PC-9 (cell line): ENCODE data around the gene KIF5C. TPM values are rescaled to one million over a fixed set of nuclear protein-coding genes. Genes with fewer than 3 reads are reported as not detected.
A peak's percentile ranks its signal among the peaks of the same experiment; 100 is the strongest.

Experiments
- BruUV-seq: library from RNA; stranded (reverse); fragments of 400-500 nt; replicated peaks from 2 replicates; lab custom pipeline; 2021; lab: Mats Ljungman, UMichigan
- CTCF ChIA-PET: fragments of 300-600 bp; sonication (Branson Sonifier 250); formaldehyde crosslinking; loops from one replicate; lab custom pipeline; 2022; ENCODE audit warnings: antibody characterized with exemption; lab: Charles Lee
- POLR2A ChIA-PET: fragments of 300-600 bp; sonication (Branson Sonifier 250); formaldehyde crosslinking; loops from one replicate; lab custom pipeline; 2022; ENCODE audit warnings: antibody characterized with exemption; ENCODE audit not compliant: unreplicated experiment; lab: Charles Lee
- DNase-seq, 2 experiments: peaks; one replicate each; pipeline versions ENCODE4 v3.0.0 to v3.0.0-alpha.2; 2015 to 2022; ENCODE audit warnings: mixed read lengths in 1 of 2
- H2AFZ ChIP-seq: fragments of 200-600 bp; sonication (generic); 2 replicates; pipeline ENCODE4 v1.8.1; 2017; ENCODE audit warnings: antibody characterized with exemption
- H3F3A ChIP-seq: fragments of 200-600 bp; sonication (generic); 2 replicates; pipeline ENCODE4 v1.8.1; 2017; ENCODE audit warnings: antibody characterized with exemption, mild to moderate bottlenecking, low read depth; ENCODE audit not compliant: insufficient read depth
- H3K27ac ChIP-seq: fragments of 200-600 bp; sonication (generic); 2 replicates; pipeline ENCODE4 v1.6.1; 2016; ENCODE audit warnings: mixed run types
- H3K27me3 ChIP-seq: fragments of 200-600 bp; sonication (generic); 2 replicates; pipeline ENCODE4 v1.6.1; 2016; ENCODE audit warnings: low read depth, mixed run types; ENCODE audit not compliant: insufficient read depth
- H3K36me3 ChIP-seq: fragments of 200-600 bp; sonication (generic); 2 replicates; pipeline ENCODE4 v1.6.1; 2016; ENCODE audit warnings: low read depth, mixed run types
- H3K4me1 ChIP-seq: fragments of 200-600 bp; sonication (generic); replicated peaks from 2 replicates; pipeline ENCODE4 v1.6.1; 2016; ENCODE audit warnings: mixed run types; ENCODE audit not compliant: insufficient read depth
- H3K4me2 ChIP-seq: fragments of 200-600 bp; sonication (generic); 2 replicates; pipeline ENCODE4 v1.6.1; 2017; ENCODE audit warnings: mixed run types
- H3K4me3 ChIP-seq: fragments of 200-600 bp; sonication (generic); 2 replicates; pipeline ENCODE4 v1.6.1; 2016; ENCODE audit warnings: mixed run types
- H3K79me2 ChIP-seq: fragments of 200-600 bp; sonication (generic); 2 replicates; pipeline ENCODE4 v1.6.1; 2017; ENCODE audit warnings: low read depth, mixed run types
- H3K9me2 ChIP-seq: fragments of 200-600 bp; sonication (generic); 2 replicates; pipeline ENCODE4 v1.8.1; 2017; ENCODE audit warnings: mild to moderate bottlenecking; ENCODE audit not compliant: insufficient read depth
- H3K9me3 ChIP-seq: fragments of 200-600 bp; sonication (generic); 2 replicates; pipeline ENCODE4 v1.8.1; 2016; ENCODE audit warnings: low read depth; ENCODE audit not compliant: insufficient read depth
- H4K20me1 ChIP-seq: fragments of 200-600 bp; sonication (generic); 2 replicates; pipeline ENCODE4 v1.8.1; 2017; ENCODE audit not compliant: insufficient read depth
- EZH2 ChIP-seq: fragments of 200-600 bp; sonication (generic); IDR thresholded peaks from 2 replicates; pipeline ENCODE4 v1.8.0; 2017; ENCODE audit warnings: antibody characterized with exemption, low read depth
- intact Hi-C: fragments of 100-400 bp; cut with micrococcal nuclease; formaldehyde crosslinking; loops from one replicate; pipeline ENCODE4 v1.10.0; 2022; ENCODE audit not compliant: unreplicated experiment
- total RNA-seq: library from RNA; stranded (reverse); gene quantifications from 2 replicates; pipeline ENCODE4 v1.2.3, GENCODE V29; 2021
- TF ChIP-seq, protein P1 (sequence below): fragments of 200-600 bp; sonication (generic); conservative IDR thresholded peaks from 2 replicates; pipeline ENCODE4 v1.6.1; 2017; ENCODE audit warnings: mixed run types, antibody characterized with exemption, mild to moderate bottlenecking, moderate library complexity

The KIF5C gene
- total RNA-seq, 1 experiment from 2014 or later = 0.07 TPM

DNA sequence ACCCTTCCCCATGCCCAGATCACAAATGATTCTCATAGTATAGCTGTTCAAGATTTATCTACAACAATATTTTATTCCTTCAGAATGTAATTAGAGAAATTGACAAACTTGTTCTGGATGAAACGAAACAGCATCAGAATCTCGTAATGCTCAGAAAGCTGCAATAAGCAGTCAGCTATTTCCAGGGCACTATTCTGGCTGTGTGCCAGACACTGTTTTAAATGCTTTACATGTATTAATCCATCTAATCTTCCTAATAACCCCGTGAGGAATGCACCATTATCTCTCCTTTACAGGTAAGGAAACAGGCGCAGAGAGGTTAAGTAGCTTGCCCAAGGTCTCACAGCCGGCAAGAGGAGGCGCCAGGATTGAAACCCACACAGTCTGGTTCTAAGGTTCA lies 153.3 kb downstream of the KIF5C start:
- peaks cover 10% of the 10 kb centered on the region for H3K4me1 ChIP-seq
- TF ChIP-seq, protein P1, sequence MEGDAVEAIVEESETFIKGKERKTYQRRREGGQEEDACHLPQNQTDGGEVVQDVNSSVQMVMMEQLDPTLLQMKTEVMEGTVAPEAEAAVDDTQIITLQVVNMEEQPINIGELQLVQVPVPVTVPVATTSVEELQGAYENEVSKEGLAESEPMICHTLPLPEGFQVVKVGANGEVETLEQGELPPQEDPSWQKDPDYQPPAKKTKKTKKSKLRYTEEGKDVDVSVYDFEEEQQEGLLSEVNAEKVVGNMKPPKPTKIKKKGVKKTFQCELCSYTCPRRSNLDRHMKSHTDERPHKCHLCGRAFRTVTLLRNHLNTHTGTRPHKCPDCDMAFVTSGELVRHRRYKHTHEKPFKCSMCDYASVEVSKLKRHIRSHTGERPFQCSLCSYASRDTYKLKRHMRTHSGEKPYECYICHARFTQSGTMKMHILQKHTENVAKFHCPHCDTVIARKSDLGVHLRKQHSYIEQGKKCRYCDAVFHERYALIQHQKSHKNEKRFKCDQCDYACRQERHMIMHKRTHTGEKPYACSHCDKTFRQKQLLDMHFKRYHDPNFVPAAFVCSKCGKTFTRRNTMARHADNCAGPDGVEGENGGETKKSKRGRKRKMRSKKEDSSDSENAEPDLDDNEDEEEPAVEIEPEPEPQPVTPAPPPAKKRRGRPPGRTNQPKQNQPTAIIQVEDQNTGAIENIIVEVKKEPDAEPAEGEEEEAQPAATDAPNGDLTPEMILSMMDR = no peak
- TF ChIP-seq EZH2 = no peak
- H3K4me2 ChIP-seq = peak overlapping the region; percentile 61
- no peaks in the 10 kb centered on the region for H3K9me2 ChIP-seq
- intact Hi-C loops = no loop called here
- H3K36me3 ChIP-seq = no peaks in the 10 kb centered on the region
- H3F3A ChIP-seq = no peaks in the 10 kb centered on the region
- no peaks in the 10 kb centered on the region for H3K9me3 ChIP-seq
- ChIA-PET POLR2A (no interaction called here), CTCF (interaction anchor here (0.5 to 2.1 kb wide), 3 partner anchors 9 to 221 kb away, joined by 3 to 10 read pairs (median 5); no protein-coding TSS in a partner anchor)
- no peak overlapping the region; the same call in 1 of the 2 replicates for H2AFZ ChIP-seq
- no peaks in the 10 kb centered on the region for H4K20me1 ChIP-seq
- no TSS peak for BruUV-seq
- no peak for DNase-seq
- no peaks in the 10 kb centered on the region for H3K79me2 ChIP-seq
- H3K4me3 ChIP-seq = no peak overlapping the region
- no peaks in the 10 kb centered on the region for H3K27me3 ChIP-seq
- no peak overlapping the region for H3K27ac ChIP-seq

DNA sequence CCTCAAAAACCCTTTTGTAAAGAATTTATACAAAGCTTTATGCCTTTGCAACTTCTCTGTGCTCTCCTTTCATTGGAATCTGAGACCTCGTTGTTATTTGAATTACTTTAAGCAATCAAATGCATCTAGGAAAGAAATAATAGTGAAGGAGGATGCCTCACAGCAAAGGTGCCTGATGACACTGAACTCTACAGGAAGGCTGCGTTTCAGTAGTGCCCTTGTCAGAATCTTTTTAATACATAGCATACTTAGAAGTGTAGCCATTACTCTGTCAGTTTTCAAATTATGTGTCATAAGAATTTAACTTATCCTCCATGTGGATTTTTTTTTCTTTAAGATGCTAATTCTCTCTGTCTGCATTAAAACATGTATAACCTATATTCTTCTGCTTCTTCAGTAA lies 153.9 kb downstream of the KIF5C start:
- H3K4me3 ChIP-seq = no peak overlapping the region

DNA sequence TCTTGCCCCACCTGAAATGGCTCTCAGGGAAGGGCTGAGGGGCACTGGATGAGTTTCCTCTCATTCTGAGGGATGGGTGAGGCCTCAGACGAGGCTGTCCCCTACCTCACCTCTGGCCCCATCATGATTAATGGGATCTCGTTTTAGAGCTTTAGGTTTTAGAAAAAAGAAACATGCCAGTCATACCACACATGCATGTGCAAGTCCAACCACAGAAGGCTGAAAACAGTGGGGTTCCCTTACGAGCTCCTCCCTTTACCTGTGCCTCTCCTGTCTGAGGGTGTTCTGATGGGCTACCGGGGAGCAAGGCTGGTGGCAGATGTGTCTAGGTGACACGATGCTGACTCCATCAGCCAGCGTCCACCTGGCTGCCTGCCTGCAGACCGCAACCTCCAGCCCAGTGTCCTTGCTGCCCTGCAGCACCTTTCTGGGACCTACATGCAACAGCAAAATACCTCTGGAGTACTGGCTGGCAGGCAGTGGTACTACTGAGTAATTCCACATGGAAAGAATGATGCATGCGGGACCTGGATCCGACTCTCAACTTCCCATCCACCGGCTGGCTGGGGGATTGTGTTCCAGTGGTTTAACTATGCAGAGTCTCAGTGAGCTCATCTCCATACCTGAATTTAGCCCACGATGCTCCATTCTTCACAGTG lies 154.4 kb downstream of the KIF5C start:
- H3K27me3 ChIP-seq = no peaks in the 10 kb centered on the region
- H3K79me2 ChIP-seq = no peaks in the 10 kb centered on the region
- TF ChIP-seq, protein P1 = no peak
- TF ChIP-seq EZH2 = no peak
- H3K9me3 ChIP-seq = no peaks in the 10 kb centered on the region
- intact Hi-C loops = no loop called here
- no peaks in the 10 kb centered on the region for H3K36me3 ChIP-seq
- H2AFZ ChIP-seq = no peak overlapping the region
- no peak overlapping the region for H3K27ac ChIP-seq
- H4K20me1 ChIP-seq = no peaks in the 10 kb centered on the region
- no peaks in the 10 kb centered on the region for H3F3A ChIP-seq
- H3K4me3 ChIP-seq = no peak overlapping the region
- H3K9me2 ChIP-seq = no peaks in the 10 kb centered on the region
- no peak overlapping the region for H3K4me2 ChIP-seq
- CTCF ChIA-PET = interaction anchor here (2.1 kb wide), 1 partner anchor 8 kb away, joined by 5 read pairs; no protein-coding TSS in a partner anchor
- no TSS peak for BruUV-seq
- no peak for DNase-seq
- POLR2A ChIA-PET = no interaction called here
- H3K4me1 ChIP-seq = peaks cover 10% of the 10 kb centered on the region

More for the DNA sequence above, 153.9 kb downstream of the KIF5C start:
- H3K27ac ChIP-seq = no peak overlapping the region
- no peaks in the 10 kb centered on the region for H3K27me3 ChIP-seq
- no peaks in the 10 kb centered on the region for H3K9me3 ChIP-seq
- no peaks in the 10 kb centered on the region for H3K79me2 ChIP-seq
- H3K4me2 ChIP-seq = no peak overlapping the region
- no peaks in the 10 kb centered on the region for H3K36me3 ChIP-seq
- intact Hi-C loops = no loop called here
- TF ChIP-seq EZH2 = no peak
- TF ChIP-seq, protein P1 = no peak
- H3K4me1 ChIP-seq = peaks cover 10% of the 10 kb centered on the region
- BruUV-seq = no TSS peak
- POLR2A ChIA-PET = no interaction called here
- H4K20me1 ChIP-seq = no peaks in the 10 kb centered on the region
- no peak overlapping the region for H2AFZ ChIP-seq
- H3F3A ChIP-seq = no peaks in the 10 kb centered on the region
- no peak for DNase-seq
- no peaks in the 10 kb centered on the region for H3K9me2 ChIP-seq
- CTCF ChIA-PET = interaction anchor here (0.6 to 2.1 kb wide), 2 partner anchors 9 to 222 kb away, joined by 5 to 10 read pairs; no protein-coding TSS in a partner anchor
